K562 (cell line): ENCODE data around the gene REEP2. TPM values are rescaled to one million over a fixed set of nuclear protein-coding genes. Genes with fewer than 3 reads are reported as not detected.

Experiments used
- ATF6 ChIP-seq: sonication (generic); formaldehyde crosslinking; IDR thresholded peaks from 2 replicates; pipeline ENCODE4 v1.4.0; 2020; ENCODE audit warnings: mild to moderate bottlenecking, missing genetic modification reagents
- CBFB ChIP-seq: sonication (generic); formaldehyde crosslinking; IDR thresholded peaks from 2 replicates; pipeline ENCODE4 v1.4.0; 2020; ENCODE audit warnings: mild to moderate bottlenecking, missing genetic modification reagents
- CCNT2 ChIP-seq: IDR thresholded peaks from 2 replicates; pipeline ENCODE4 v1.6.1; 2011; ENCODE audit warnings: borderline replicate concordance, low read depth, mild to moderate bottlenecking, moderate library complexity, mixed read lengths, low read length; ENCODE audit not compliant: insufficient read length; ENCODE audit errors: extremely low read depth
- CTCF ChIP-seq, 3 experiments: IDR thresholded peaks in 2 of 3; conservative IDR thresholded peaks in 1 of 3; 2 replicates each; pipeline ENCODE4 v1.5.1; 2011 to 2012; ENCODE audit warnings: low read length in 3 of 3, mild to moderate bottlenecking in 3 of 3, control low read depth in 2 of 3, improper control_type of control experiment in 1 of 3, inconsistent platforms in 1 of 3, low read depth in 1 of 3, mixed read lengths in 1 of 3, moderate library complexity in 1 of 3; ENCODE audit not compliant: insufficient read depth in 2 of 3
- FOXA3 ChIP-seq, 2 experiments: fragments of 450-650 bp in 1 of 2; sonication (generic) in 1 of 2; formaldehyde crosslinking; IDR thresholded peaks in 1 of 2; conservative IDR thresholded peaks in 1 of 2; 2 replicates each; pipeline versions ENCODE4 v1.4.0 to v1.8.0; 2020 to 2022; ENCODE audit warnings: mild to moderate bottlenecking in 2 of 2, missing genetic modification reagents in 1 of 2
- MTF1 ChIP-seq: fragments of 250-450 bp; sonication (Bioruptor Pico); IDR thresholded peaks from 2 replicates; pipeline ENCODE4 v1.9.0; 2021; ENCODE audit warnings: moderate library complexity, mild to moderate bottlenecking, inconsistent platforms, borderline replicate concordance
- NKRF ChIP-seq: fragments of 450-650 bp; IDR thresholded peaks from 2 replicates; pipeline ENCODE4 v1.6.1; 2016; ENCODE audit warnings: borderline replicate concordance
- NR2C1 ChIP-seq, 2 experiments: fragments of 450-650 bp; IDR thresholded peaks; 2 replicates each; pipeline ENCODE4 v1.6.1; 2017; ENCODE audit warnings: mild to moderate bottlenecking in 2 of 2, antibody characterized with exemption in 1 of 2, inconsistent platforms in 1 of 2, missing compliant biosample characterization in 1 of 2, missing genetic modification characterization in 1 of 2
- PRPF4 ChIP-seq: fragments of 200-400 bp; formaldehyde crosslinking; IDR thresholded peaks from one replicate; pipeline ENCODE4 v1.6.1; 2017; ENCODE audit warnings: low read length, low read depth, mild to moderate bottlenecking; ENCODE audit not compliant: insufficient read depth, poor library complexity, severe bottlenecking
- STAT6 ChIP-seq: sonication (generic); formaldehyde crosslinking; IDR thresholded peaks from 2 replicates; pipeline ENCODE4 v1.8.1; 2023; ENCODE audit warnings: mild to moderate bottlenecking, missing genetic modification reagents
- TAF1 ChIP-seq: IDR thresholded peaks from 2 replicates; pipeline ENCODE4 v1.6.1; 2011; ENCODE audit warnings: mild to moderate bottlenecking, low read length, moderate library complexity; ENCODE audit not compliant: insufficient read depth, control insufficient read depth, severe bottlenecking; ENCODE audit errors: extremely low read depth
- XRCC5 ChIP-seq: fragments of 200-400 bp; formaldehyde crosslinking; IDR thresholded peaks from 2 replicates; pipeline ENCODE4 v1.6.1; 2017; ENCODE audit warnings: low read depth, mild to moderate bottlenecking, low read length
- ZNF253 ChIP-seq: fragments of 250-450 bp; sonication (Bioruptor Pico); conservative IDR thresholded peaks from 2 replicates; pipeline ENCODE4 v1.6.1; 2021; ENCODE audit warnings: mild to moderate bottlenecking
- ZNF316 ChIP-seq: fragments of 450-650 bp; IDR thresholded peaks from 2 replicates; pipeline ENCODE4 v1.6.1; 2016
- ZNF644 ChIP-seq: fragments of 200-800 bp; sonication (Bioruptor generic); IDR thresholded peaks from 2 replicates; pipeline ENCODE4 v1.6.1; 2016; ENCODE audit warnings: low read depth, missing genetic modification characterization, missing compliant biosample characterization
- ZNF764 ChIP-seq: fragments of 250-450 bp; sonication (Bioruptor Pico); IDR thresholded peaks from 2 replicates; pipeline ENCODE4 v1.4.0; 2020; ENCODE audit warnings: low read depth, mild to moderate bottlenecking, moderate library complexity
- polyA plus RNA-seq, 8 experiments: library from polyadenylated mRNA; depleted of rRNA in 4 of 8; stranded (reverse) in 5 of 8; unstranded in 3 of 8; fragments of >200 nt; fragmentation: Nextera tagmentation in 2 of 8; fragmentation: Illumina TruSeq in 1 of 8; extraction: Ambion mirVana in 2 of 8; extraction: Trizol in 1 of 8; gene quantifications; 2 replicates each; pipeline versions ENCODE4 v1.2.1 to v1.2.3, GENCODE V29; 2011 to 2014; ENCODE audit warnings: inconsistent platforms in 1 of 8, missing spikeins in 1 of 8
- total RNA-seq, 7 experiments: library from RNA; depleted of rRNA in 6 of 7; stranded (reverse); fragments of >200 nt in 6 of 7; fragmentation: Illumina TruSeq in 2 of 7; extraction: Trizol in 2 of 7; gene quantifications; 2 replicates each; pipeline versions ENCODE4 v1.2.1 to v1.2.3, GENCODE V29; 2011 to 2021; ENCODE audit warnings: low replicate concordance in 1 of 7

REEP2 gene
- total and polyA plus RNA-seq, 9 of the 15 experiments (the other 6 are each of a cell fraction or from before 2014, with no cell fraction given), result 0.03 to 1.1 (median 0.12) TPM; not detected in 1

GRCh38 chr5:138464388-138465260, 25.8 kb downstream of the REEP2 start (continued):
- TF ChIP-seq CTCF (IDR thresholded peaks at IDR 0.05 in 2 of 3, conservative IDR thresholded peaks at IDR 0.05 in 1 of 3; ENCODE audit: insufficient read depth in 2 of 3, low read depth in 1 of 3, low read length in 3 of 3) (peak in 1 of 3 experiments; percentile 19; a peak in 3 of 6 replicates), TAF1 (peak; percentile 60), ZNF764 (CRISPR knock-in tag) (0 out of 2 replicates have a peak, but pooled peaks have one; percentile 19), FOXA3 (CRISPR knock-in tag; conservative IDR thresholded peaks at IDR 0.05 in 1 of 2, IDR thresholded peaks at IDR 0.05 in 1 of 2) (peak in 1 of 2 experiments; percentile 72; a peak in 1 of 4 replicates), MTF1 (no peak), PRPF4 (peak; percentile 44), XRCC5 (peak; percentile 48; the same call in 1 of the 2 replicates), NKRF (peak; percentile 72), ATF6 (CRISPR knock-in tag) (peak; percentile 85; the same call in 1 of the 2 replicates), CBFB (CRISPR knock-in tag) (0 out of 2 replicates have a peak, but pooled peaks have one; percentile 46), ZNF316 (no peak), ZNF253 (no peak), NR2C1 (IDR thresholded peaks at IDR 0.05) (peak; percentile 74), NR2C1 (tag; IDR thresholded peaks at IDR 0.05) (peak; percentile 72), CCNT2 (peak; percentile 73), ZNF644 (tag) (no peak), STAT6 (CRISPR knock-in tag) (0 out of 2 replicates have a peak, but pooled peaks have one; percentile 47)
